IMR-90 (cell line): ENCODE data around the gene LCMT2. TPM values are rescaled to one million over a fixed set of nuclear protein-coding genes. Genes with fewer than 3 reads are reported as not detected.
A peak's percentile ranks its signal among the peaks of the same experiment; 100 is the strongest.

Experiments
- ATAC-seq: fragments of 200-7000 bp; cut with Tn5 transposase; 2 replicates; pipeline ENCODE4 v1.9.1; 2020; ENCODE audit warnings: low read depth, mild to moderate bottlenecking, moderate library complexity
- BruUV-seq: library from RNA; stranded (reverse); fragments of 400-500 nt; replicated peaks from 2 replicates; lab custom pipeline; 2021; lab: Mats Ljungman, UMichigan
- CTCF ChIA-PET: fragments of 300-600 bp; formaldehyde crosslinking; extraction: SDS; loops from one replicate; lab custom pipeline; 2021; ENCODE audit warnings: antibody characterized with exemption; lab: Yijun Ruan, JAX
- POLR2A ChIA-PET: fragments of 300-600 bp; sonication (Branson Sonifier 250); formaldehyde crosslinking; loops from one replicate; lab custom pipeline; 2022; ENCODE audit warnings: antibody characterized with exemption; ENCODE audit not compliant: unreplicated experiment; lab: Charles Lee
- DNase-seq: peaks from one replicate; pipeline ENCODE4 v3.0.0; 2013
- H2AFZ ChIP-seq: replicated peaks from 2 replicates; pipeline ENCODE3; 2013; ENCODE audit warnings: low read length, mild to moderate bottlenecking; ENCODE audit not compliant: poor library complexity
- H2AK5ac ChIP-seq: 2 replicates; pipeline ENCODE4 v1.6.1; 2013; ENCODE audit warnings: low read depth, low read length, inconsistent platforms
- H2AK9ac ChIP-seq: replicated peaks from 2 replicates; pipeline ENCODE3; 2013; ENCODE audit warnings: mild to moderate bottlenecking, low read depth, low read length, moderate library complexity; ENCODE audit not compliant: poor library complexity
- H2BK120ac ChIP-seq: 2 replicates; pipeline ENCODE4 v1.6.1; 2013; ENCODE audit warnings: low read depth, low read length, inconsistent platforms
- H2BK15ac ChIP-seq: 3 replicates; pipeline ENCODE4 v1.6.1; 2013; ENCODE audit warnings: low read depth, low read length, inconsistent platforms
- H2BK20ac ChIP-seq: 2 replicates; pipeline ENCODE4 v1.6.1; 2013; ENCODE audit warnings: low read depth, mild to moderate bottlenecking, inconsistent platforms, low read length, moderate library complexity
- H2BK5ac ChIP-seq: 2 replicates; pipeline ENCODE4 v1.6.1; 2013; ENCODE audit warnings: mild to moderate bottlenecking, low read depth, low read length, inconsistent platforms; ENCODE audit not compliant: poor library complexity, severe bottlenecking
- H3K14ac ChIP-seq: replicated peaks from 2 replicates; pipeline ENCODE4 v1.6.1; 2013; ENCODE audit warnings: low read depth, low read length, inconsistent platforms
- H3K18ac ChIP-seq: 2 replicates; pipeline ENCODE4 v1.6.1; 2013; ENCODE audit warnings: low read depth, low read length, control low read depth
- H3K23ac ChIP-seq: 2 replicates; pipeline ENCODE4 v1.6.1; 2013; ENCODE audit warnings: low read depth, low read length, inconsistent platforms
- H3K27ac ChIP-seq: 2 replicates; pipeline ENCODE4 v1.5.1; 2013; ENCODE audit warnings: mild to moderate bottlenecking, control low read depth, low read length; ENCODE audit not compliant: insufficient read depth
- H3K27me3 ChIP-seq: 2 replicates; pipeline ENCODE4 v1.6.1; 2013; ENCODE audit warnings: low read length; ENCODE audit not compliant: control insufficient read depth, insufficient read depth
- H3K36me3 ChIP-seq: 2 replicates; pipeline ENCODE4 v1.6.1; 2013; ENCODE audit warnings: low read length, mixed read lengths; ENCODE audit not compliant: control insufficient read depth, insufficient read depth
- H3K4ac ChIP-seq: 2 replicates; pipeline ENCODE4 v1.6.1; 2013; ENCODE audit warnings: low read depth, low read length, inconsistent platforms
- H3K4me1 ChIP-seq: 2 replicates; pipeline ENCODE4 v1.6.1; 2013; ENCODE audit warnings: low read length, mixed read lengths; ENCODE audit not compliant: control insufficient read depth, insufficient read depth
- H3K4me2 ChIP-seq: 2 replicates; pipeline ENCODE4 v1.6.1; 2013; ENCODE audit warnings: low read depth, mild to moderate bottlenecking, control low read depth, low read length, moderate library complexity
- H3K4me3 ChIP-seq: 2 replicates; pipeline ENCODE4 v1.5.1; 2013; ENCODE audit warnings: low read depth, mild to moderate bottlenecking, control low read depth, low read length, moderate library complexity; ENCODE audit not compliant: insufficient read depth
- H3K56ac ChIP-seq: 2 replicates; pipeline ENCODE4 v1.6.1; 2013; ENCODE audit warnings: low read length, inconsistent platforms; ENCODE audit not compliant: insufficient read depth; ENCODE audit errors: extremely low read depth
- H3K79me1 ChIP-seq, 2 experiments: 2 replicates each; pipeline ENCODE4 v1.6.1; 2013; ENCODE audit warnings: low read length in 2 of 2, inconsistent platforms in 1 of 2, low read depth in 1 of 2
- H3K9ac ChIP-seq: 2 replicates; pipeline ENCODE4 v1.6.1; 2013; ENCODE audit warnings: low read depth, low read length, control low read depth
- H3K9me1 ChIP-seq: 2 replicates; pipeline ENCODE4 v1.6.1; 2013; ENCODE audit warnings: low read length, inconsistent platforms; ENCODE audit not compliant: insufficient read depth
- H3K9me3 ChIP-seq: 2 replicates; pipeline ENCODE4 v1.6.1; 2013; ENCODE audit warnings: low read length; ENCODE audit not compliant: control insufficient read depth, insufficient read depth
- H4K20me1 ChIP-seq: 2 replicates; pipeline ENCODE4 v1.6.1; 2013; ENCODE audit warnings: low read length, inconsistent platforms; ENCODE audit not compliant: insufficient read depth
- H4K5ac ChIP-seq: 2 replicates; pipeline ENCODE4 v1.6.1; 2013; ENCODE audit warnings: mild to moderate bottlenecking, low read depth, low read length, control low read depth
- H4K8ac ChIP-seq, 2 experiments: 2 replicates each; pipeline ENCODE4 v1.6.1; 2013; ENCODE audit warnings: low read depth in 2 of 2, low read length in 2 of 2, control low read depth in 1 of 2, inconsistent platforms in 1 of 2
- H4K91ac ChIP-seq: 2 replicates; pipeline ENCODE4 v1.6.1; 2013; ENCODE audit warnings: low read depth, low read length, inconsistent platforms; ENCODE audit not compliant: insufficient read depth
- BHLHE40 ChIP-seq: fragments of 150-350 bp; IDR thresholded peaks from 2 replicates; pipeline ENCODE4 v1.6.1; 2016; ENCODE audit warnings: mild to moderate bottlenecking, low read depth, low read length
- CHD1 ChIP-seq: IDR thresholded peaks from 2 replicates; pipeline ENCODE4 v1.6.1; 2012; ENCODE audit warnings: low read depth, low read length, improper control_type of control experiment
- CTCF ChIP-seq: conservative IDR thresholded peaks from 2 replicates; pipeline ENCODE4 v1.5.1; 2012; ENCODE audit warnings: mild to moderate bottlenecking, low read depth, low read length, improper control_type of control experiment
- ELK1 ChIP-seq: fragments of 150-350 bp; IDR thresholded peaks from 2 replicates; pipeline ENCODE4 v1.6.1; 2016; ENCODE audit warnings: low read depth, mild to moderate bottlenecking, low read length, moderate library complexity, borderline replicate concordance
- FOS ChIP-seq: fragments of 150-350 bp; IDR thresholded peaks from 2 replicates; pipeline ENCODE4 v1.6.1; 2016; ENCODE audit warnings: low read depth, low read length
- MAFK ChIP-seq: IDR thresholded peaks from 2 replicates; pipeline ENCODE4 v1.6.1; 2012; ENCODE audit warnings: low read depth, low read length, improper control_type of control experiment
- MXI1 ChIP-seq: IDR thresholded peaks from 2 replicates; pipeline ENCODE4 v1.6.1; 2012; ENCODE audit warnings: low read depth, mild to moderate bottlenecking, low read length, moderate library complexity, borderline replicate concordance
- NFE2L2 ChIP-seq: fragments of 150-350 bp; IDR thresholded peaks from 2 replicates; pipeline ENCODE4 v1.6.1; 2016; ENCODE audit warnings: low read depth, mild to moderate bottlenecking, low read length
- RAD21 ChIP-seq: IDR thresholded peaks from 2 replicates; pipeline ENCODE4 v1.6.1; 2012; ENCODE audit warnings: low read length, improper control_type of control experiment
- RCOR1 ChIP-seq: IDR thresholded peaks from 2 replicates; pipeline ENCODE4 v1.6.1; 2012; ENCODE audit warnings: mild to moderate bottlenecking, low read length, improper control_type of control experiment; ENCODE audit not compliant: insufficient replicate concordance
- RFX5 ChIP-seq: IDR thresholded peaks from 2 replicates; pipeline ENCODE4 v1.8.0; 2012; ENCODE audit warnings: low read depth, mild to moderate bottlenecking, low read length, moderate library complexity
- SMC3 ChIP-seq: fragments of 150-350 bp; IDR thresholded peaks from 2 replicates; pipeline ENCODE4 v1.6.1; 2016; ENCODE audit warnings: low read depth, mild to moderate bottlenecking, antibody characterized with exemption, low read length, moderate library complexity
- WGBS, 2 experiments: methylation state at CpG; one replicate each; pipeline versions ENCODE4 v1.1.5 to v1.1.7; 2013; ENCODE audit warnings: missing lambda C conversion rate in 2 of 2; ENCODE audit not compliant: insufficient read length in 1 of 2; ENCODE audit errors: extremely low coverage in 2 of 2; 5-methylcytosine and 5-hydroxymethylcytosine counted together
- dilution Hi-C: fragments of 300-500 bp; cut with HindIII; formaldehyde crosslinking; loops from one replicate; pipeline ENCODE4 v1.14.3; 2018; ENCODE audit warnings: low sequenced_read_pairs; ENCODE audit not compliant: unreplicated experiment
- in situ Hi-C: fragments of 300-500 bp; cut with MboI; formaldehyde crosslinking; loops from 3 replicates; pipeline ENCODE4 v1.14.3; 2019; ENCODE audit warnings: low sequenced_read_pairs, inconsistent platforms, mixed read lengths
- intact Hi-C: fragments of 100-400 bp; cut with micrococcal nuclease; formaldehyde crosslinking; loops from 2 replicates; pipeline ENCODE4 v1.10.0; 2022
- polyA plus RNA-seq, 3 experiments: library from polyadenylated mRNA; depleted of rRNA; stranded (reverse); fragments of >200 nt; gene quantifications; 2 replicates each; pipeline ENCODE4 v1.2.3, GENCODE V29; 2012; ENCODE audit warnings: low replicate concordance in 1 of 3
- total RNA-seq: library from RNA; depleted of rRNA; stranded (reverse); fragments of >200 nt; gene quantifications from 2 replicates; pipeline ENCODE4 v1.2.3, GENCODE V29; 2012
- TF ChIP-seq, protein P1 (sequence below): fragments of 150-350 bp; IDR thresholded peaks from 2 replicates; pipeline ENCODE4 v1.6.1; 2017; ENCODE audit warnings: mild to moderate bottlenecking, antibody characterized with exemption, low read length, low read depth

LCMT2 gene
- total and polyA plus RNA-seq, 2 of the 4 experiments (the other 2 are of a cell fraction), result 5.8 to 12.2 TPM

DNA sequence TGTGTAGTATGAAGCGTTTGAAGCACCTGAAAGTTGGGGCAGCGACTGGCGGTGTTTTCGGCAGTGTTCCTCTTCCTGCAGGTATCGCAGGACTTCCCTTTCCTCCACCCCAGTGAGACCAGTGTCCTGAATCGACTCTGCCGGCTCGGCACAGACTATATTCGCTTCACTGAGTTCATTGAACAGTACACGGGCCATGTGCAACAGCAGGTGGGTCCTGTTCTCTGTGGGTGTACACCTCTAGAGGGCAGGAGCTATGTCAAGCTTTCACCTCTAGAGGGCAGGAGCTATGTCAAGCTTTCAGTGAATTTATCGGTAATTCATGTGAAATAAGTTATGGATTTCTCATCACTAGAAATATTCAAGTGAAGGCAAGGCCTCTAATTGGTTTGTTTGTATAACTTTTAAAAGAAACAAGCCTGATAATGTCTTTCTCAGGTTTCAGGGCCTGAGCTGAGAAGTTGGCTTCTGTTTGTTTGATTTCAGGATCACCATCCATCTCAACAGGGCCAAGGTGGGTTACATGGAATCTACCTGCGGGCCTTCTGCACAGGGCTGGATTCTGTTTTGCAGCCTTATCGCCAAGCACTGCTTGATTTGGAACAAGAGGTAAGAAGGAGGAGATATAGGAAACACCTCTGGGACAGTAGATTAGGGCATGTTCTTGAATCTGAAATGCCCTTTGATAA, 45.8 kb upstream of the LCMT2 start:
- H3K14ac ChIP-seq, result no peak overlapping the region
- H3K23ac ChIP-seq, result no peak overlapping the region
- no peak overlapping the region for H2AFZ ChIP-seq
- H3K9me3 ChIP-seq, result no peaks in the 10 kb centered on the region
- H2AK5ac ChIP-seq, result no peak overlapping the region
- H3K18ac ChIP-seq, result no peak overlapping the region
- 100% methylated on average over 1 of the region's 13 CpGs; no CpG with 5 or more reads in 1 of the 2 experiments for WGBS, 2 experiments
- H4K91ac ChIP-seq, result no peak overlapping the region
- TF ChIP-seq, protein P1, sequence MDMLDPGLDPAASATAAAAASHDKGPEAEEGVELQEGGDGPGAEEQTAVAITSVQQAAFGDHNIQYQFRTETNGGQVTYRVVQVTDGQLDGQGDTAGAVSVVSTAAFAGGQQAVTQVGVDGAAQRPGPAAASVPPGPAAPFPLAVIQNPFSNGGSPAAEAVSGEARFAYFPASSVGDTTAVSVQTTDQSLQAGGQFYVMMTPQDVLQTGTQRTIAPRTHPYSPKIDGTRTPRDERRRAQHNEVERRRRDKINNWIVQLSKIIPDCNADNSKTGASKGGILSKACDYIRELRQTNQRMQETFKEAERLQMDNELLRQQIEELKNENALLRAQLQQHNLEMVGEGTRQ, result no peak
- TF ChIP-seq CHD1 (no peak), RCOR1 (no peak), BHLHE40 (no peak), SMC3 (peak; percentile 23; the same call in 1 of the 2 replicates), MXI1 (no peak), RAD21 (peak; percentile 24; the same call in 1 of the 2 replicates), NFE2L2 (no peak), MAFK (no peak), CTCF (peak; percentile 64), FOS (no peak), RFX5 (no peak), ELK1 (no peak)
- no peak overlapping the region for H2BK5ac ChIP-seq
- no TSS peak for BruUV-seq
- dilution Hi-C loops (no loop called here), in situ Hi-C loops (no loop called here), intact Hi-C loops (no loop called here)
- peak; percentile 39 for DNase-seq
- no peak overlapping the region for H3K56ac ChIP-seq
- H3K36me3 ChIP-seq, result peaks cover 7% of the 10 kb centered on the region
- H2AK9ac ChIP-seq, result no peak overlapping the region
- H2BK20ac ChIP-seq, result no peak overlapping the region
- no peak overlapping the region for H3K4ac ChIP-seq
- H4K20me1 ChIP-seq, result no peaks in the 10 kb centered on the region
- no peaks in the 10 kb centered on the region for H3K27me3 ChIP-seq
- ChIA-PET CTCF (interaction anchor here (0.5 to 1.0 kb wide), 5 partner anchors 10 to 383 kb away, joined by 3 to 5 read pairs (median 4); no protein-coding TSS in a partner anchor), POLR2A (no interaction called here)
- no peak overlapping the region for H3K4me2 ChIP-seq
- no peak overlapping the region for H3K4me3 ChIP-seq
- H4K5ac ChIP-seq, result no peak overlapping the region
- H4K8ac ChIP-seq, result no peak overlapping the region
- H3K79me1 ChIP-seq, result peaks cover 9 to 22% of the 10 kb centered on the region in 2 experiments
- no peaks in the 10 kb centered on the region for H3K4me1 ChIP-seq
- no peaks in the 10 kb centered on the region for H3K9me1 ChIP-seq
- no peak overlapping the region for H2BK120ac ChIP-seq
- ATAC-seq, result peak; percentile 74
- no peak overlapping the region for H3K9ac ChIP-seq
- H3K27ac ChIP-seq, result no peak overlapping the region
- H2BK15ac ChIP-seq, result no peak overlapping the region
